ENCODE measurements around the gene CDPF1.

DNA sequence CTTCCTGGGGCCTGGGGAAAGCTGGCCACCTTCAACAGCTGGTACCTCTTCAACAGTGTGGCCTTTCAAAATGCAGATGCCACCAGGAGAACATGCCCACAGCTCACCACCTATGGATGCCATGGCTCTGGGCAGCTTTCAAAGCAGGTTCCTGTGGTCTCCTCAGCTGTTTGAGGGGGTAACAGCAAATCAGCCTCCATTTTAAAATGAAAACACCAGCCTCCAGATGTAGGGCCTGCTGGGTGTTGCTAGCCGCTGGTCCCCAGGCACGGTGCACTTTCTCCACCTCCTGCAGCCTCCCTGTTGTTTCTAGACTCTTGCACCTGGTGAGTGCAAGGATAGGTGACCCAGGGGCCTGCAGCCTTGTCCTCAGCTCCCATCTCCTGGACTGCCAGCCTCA lies 10.0 kb downstream of the CDPF1 start:
- TF ChIP-seq, protein P1, sequence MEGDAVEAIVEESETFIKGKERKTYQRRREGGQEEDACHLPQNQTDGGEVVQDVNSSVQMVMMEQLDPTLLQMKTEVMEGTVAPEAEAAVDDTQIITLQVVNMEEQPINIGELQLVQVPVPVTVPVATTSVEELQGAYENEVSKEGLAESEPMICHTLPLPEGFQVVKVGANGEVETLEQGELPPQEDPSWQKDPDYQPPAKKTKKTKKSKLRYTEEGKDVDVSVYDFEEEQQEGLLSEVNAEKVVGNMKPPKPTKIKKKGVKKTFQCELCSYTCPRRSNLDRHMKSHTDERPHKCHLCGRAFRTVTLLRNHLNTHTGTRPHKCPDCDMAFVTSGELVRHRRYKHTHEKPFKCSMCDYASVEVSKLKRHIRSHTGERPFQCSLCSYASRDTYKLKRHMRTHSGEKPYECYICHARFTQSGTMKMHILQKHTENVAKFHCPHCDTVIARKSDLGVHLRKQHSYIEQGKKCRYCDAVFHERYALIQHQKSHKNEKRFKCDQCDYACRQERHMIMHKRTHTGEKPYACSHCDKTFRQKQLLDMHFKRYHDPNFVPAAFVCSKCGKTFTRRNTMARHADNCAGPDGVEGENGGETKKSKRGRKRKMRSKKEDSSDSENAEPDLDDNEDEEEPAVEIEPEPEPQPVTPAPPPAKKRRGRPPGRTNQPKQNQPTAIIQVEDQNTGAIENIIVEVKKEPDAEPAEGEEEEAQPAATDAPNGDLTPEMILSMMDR (conservative IDR thresholded peaks at IDR 0.05), result no peak
- no peak for TF ChIP-seq ZFX (IDR thresholded peaks at IDR 0.05)
